Mammary microvascular endothelial cell (primary cell): ENCODE measurements around the gene HOMEZ. TPM values are rescaled to one million over a fixed set of nuclear protein-coding genes. Genes with fewer than 3 reads are reported as not detected.

Experiments
- total RNA-seq: library from RNA; depleted of rRNA; stranded (reverse); fragments of >200 nt; gene quantifications from 2 replicates; pipeline ENCODE4 v1.2.3, GENCODE V29; 2015

Gene HOMEZ, protein sequence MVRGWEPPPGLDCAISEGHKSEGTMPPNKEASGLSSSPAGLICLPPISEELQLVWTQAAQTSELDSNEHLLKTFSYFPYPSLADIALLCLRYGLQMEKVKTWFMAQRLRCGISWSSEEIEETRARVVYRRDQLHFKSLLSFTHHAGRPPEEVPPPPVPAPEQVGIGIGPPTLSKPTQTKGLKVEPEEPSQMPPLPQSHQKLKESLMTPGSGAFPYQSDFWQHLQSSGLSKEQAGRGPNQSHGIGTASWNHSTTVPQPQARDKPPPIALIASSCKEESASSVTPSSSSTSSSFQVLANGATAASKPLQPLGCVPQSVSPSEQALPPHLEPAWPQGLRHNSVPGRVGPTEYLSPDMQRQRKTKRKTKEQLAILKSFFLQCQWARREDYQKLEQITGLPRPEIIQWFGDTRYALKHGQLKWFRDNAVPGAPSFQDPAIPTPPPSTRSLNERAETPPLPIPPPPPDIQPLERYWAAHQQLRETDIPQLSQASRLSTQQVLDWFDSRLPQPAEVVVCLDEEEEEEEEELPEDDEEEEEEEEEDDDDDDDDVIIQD
- 5.9 and 6.7 TPM in 2 replicates for total RNA-seq

DNA sequence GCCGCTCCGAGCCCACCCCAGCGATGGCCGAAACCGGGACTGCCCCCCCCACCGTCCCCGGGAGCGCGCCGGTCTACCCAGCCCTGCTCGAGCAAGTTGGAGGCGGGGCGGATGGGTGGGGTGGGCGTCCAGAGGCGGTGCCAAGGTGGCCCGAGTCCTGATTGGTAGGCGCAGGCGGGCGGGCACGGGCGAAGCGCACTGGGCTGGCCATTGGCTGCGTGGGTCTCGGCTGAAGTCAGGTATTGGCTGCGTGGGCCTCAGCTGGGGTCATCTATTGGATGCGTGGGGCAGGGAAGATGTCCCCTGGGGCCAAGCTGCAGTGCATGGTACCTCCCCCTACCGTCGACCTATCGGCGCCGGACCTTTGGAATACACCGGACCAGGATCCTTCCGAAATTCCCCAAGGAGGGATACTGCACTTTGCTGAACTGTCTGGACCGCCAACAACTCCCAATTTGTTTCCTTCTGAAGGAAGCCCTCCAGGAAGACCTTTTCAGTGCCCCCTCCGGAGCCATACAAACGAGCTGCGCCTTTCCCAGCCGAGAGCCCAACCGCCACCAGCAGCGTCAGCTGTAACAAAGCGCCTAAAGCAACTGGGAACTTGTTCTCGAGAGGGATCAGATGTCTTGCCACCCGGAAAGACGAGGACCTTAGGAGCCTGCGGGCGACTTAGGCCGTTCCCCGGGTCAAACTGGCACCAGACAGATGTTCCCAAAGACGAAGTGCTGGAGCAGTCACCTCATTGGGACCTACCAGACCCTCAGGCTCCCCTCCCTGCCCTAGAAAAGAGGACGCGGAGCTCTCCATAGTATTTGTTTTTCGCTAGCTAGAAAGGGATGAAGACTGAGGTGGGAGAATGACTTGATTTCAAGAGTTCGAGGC lies at the start of gene HOMEZ:
HOMEZ (minus strand) TSS at position 113 of the 882 bp plus-strand sequence. CDS start 180 bp downstream, outside the sequence.

DNA sequence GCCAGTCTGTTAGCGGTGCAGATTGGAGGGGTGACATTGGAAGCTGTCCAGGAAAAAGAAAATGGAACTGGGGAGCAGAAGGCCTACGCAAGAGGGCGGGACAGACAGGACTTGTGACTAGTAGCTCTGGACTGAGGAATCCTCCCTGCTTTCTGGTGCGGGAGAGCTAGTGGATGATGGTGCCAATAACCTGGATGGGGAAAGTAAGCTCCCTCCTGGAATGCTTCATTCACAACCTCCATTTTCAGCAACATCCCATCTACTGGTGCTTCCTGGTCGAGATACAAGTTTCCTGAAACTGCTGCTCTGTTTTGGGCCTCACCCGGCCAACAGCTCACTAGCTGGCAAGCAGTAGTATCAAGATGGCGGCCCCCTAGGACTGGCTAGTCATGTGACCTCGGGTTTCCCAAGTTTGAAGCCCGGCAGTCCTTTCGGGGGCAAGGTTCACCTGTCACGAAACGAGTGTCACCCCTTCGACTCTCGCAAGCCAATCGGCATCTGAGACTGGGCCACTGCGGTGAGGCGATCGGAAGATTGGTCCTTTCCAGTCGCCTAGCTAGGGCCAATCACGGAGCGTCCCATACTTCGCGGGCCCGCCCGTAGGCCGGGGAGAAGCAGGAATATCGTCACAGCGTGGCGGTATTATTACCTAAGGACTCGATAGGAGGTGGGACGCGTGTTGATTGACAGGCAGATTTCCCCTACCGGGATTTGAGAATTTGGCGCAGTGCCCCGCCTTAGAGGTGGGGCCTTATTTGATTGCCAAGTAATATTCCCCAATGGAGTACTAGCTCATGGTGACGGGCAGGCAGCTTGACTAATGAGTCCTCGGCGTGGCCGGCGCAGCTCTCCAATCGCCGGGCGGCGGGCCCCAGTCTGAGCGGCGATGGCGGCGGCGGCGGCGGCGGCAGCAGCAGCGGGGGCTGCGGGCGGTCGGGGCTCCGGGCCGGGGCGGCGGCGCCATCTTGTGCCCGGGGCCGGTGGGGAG lies 34.9 kb upstream of the HOMEZ start, which contains the start of gene PABPN1:
PABPN1 (plus strand) TSS at position 874 of the 988 bp plus-strand sequence; CDS start at position 887, 13 bp downstream.

DNA sequence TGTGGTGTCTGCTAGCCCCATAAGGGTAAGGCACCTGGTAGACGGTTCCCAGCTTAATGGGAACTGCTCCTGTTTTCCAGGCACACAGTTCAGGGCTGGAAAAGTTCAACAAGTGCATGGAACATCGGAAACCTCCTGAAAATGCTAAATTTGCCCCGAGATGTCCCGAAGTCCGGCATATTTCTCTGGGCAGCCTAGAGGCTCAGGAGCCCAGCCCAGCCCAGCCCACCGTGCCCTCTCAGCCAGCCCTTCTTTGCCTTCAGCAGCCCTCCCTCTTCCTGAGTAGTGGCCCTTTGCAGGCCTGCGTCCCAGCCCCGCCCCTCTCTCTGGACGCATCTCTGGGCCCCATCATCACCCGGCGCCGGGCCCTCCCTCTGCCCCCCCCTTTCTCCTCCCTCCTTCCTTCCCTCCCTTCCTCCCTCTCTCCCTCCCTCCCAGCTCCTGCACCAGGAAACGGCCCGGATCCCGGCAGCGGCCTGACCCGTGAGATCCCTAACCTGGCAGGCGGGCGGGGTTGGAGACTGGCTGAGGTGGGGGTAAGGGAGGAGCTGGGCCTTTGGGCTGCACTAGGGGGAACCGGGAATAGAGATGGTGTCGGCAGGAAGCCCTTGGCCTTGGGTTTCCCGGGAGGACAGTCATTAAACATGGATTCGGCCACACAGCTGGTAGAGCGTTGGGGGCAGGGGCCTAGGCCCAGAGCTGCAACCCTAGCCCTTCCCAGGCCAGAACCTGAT lies 20.6 kb upstream of the HOMEZ start, which contains the start of gene BCL2L2:
BCL2L2 (plus strand) TSS at position 422 of the 734 bp plus-strand sequence. CDS start 935 bp downstream, outside the sequence.

DNA sequence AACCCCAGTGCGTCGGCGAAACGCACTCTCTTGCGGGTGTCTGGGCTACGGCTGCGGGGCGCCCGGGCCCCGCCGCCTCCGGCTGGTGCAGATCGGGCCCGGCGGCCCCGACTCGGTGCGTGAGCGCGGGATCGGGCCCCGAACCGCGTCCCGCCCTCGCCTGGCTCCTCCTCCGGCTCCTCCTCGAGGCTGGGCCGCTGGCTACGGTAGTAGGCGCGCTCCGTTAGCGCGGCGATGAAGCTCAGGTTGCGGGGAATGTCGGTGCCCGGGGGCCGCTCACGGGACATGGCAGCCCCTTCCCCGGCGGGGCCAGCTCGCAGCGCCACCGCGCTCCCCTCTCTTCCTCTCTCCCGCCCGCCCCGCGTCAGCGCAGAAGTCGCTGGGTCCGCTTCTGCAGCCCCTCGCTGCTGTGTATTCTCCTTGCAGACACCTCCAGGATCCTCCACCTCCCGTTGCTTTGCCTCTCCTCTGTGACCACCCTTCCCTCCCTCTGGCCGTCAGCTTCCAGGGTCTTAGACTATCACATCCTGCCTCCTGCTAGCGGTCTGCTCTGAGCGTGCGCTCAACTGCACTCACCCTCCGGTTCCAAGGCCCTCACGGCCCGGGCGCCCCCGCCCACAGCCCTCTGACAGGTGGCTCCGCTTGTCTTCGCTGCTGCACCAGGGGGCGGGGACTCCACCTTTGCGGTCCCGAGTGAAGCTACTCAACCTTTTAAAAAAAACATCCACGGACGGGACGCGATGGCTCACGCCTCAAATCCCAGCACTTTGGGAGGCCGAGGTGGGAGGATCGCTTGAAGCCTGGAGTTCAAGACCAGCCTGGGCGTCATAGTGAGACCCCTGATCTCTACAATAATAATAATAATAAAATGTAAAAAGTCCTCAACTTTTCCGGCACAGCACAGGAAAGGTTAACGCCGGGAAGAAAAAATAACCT lies 16.6 kb upstream of the HOMEZ start, which contains the start of gene PPP1R3E:
PPP1R3E (minus strand) TSS at position 570 of the 936 bp plus-strand sequence; CDS start at position 287, 283 bp downstream.

DNA sequence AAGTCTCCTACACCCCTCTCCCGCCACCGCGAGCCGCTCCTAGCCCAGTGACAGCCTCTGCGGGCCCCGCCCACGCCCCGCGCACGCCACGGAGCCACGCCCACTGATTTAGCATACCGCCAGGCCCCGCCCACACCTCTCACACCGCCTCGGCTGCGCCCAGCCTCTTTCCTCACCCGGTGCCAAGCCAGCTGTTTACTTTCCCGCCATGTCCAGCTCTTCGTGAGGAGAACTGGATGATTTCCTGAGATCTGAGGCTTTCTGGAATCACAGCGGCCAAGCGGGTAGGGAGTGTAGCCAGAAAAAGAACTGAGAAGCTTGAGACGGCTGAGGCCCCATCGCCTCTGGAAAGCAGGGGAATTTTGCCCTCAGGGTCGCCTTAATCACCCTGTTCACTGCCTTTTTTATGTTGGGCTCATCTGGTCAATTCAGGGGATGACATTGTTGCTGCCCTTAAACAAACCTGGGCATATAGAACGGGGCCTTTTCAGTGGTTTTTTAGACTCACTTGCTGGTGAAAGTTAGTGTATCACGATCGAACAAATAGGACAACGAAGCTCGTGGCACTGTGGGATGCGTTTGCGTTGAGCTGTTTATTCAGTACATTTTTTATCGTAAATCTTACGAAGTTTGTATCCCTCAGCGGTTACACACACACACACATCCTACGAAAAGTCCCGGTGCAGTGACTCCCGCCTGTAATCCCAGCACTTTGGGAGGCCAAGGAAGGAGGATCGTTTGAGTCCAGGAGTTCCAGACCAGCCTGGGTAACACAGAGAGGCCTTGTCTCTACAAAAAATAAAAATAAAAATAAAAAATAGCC lies 47.9 kb downstream of the HOMEZ start, which contains the start of gene RNF212B:
RNF212B (plus strand) TSS at position 165 of the 823 bp plus-strand sequence. CDS start 2,410 bp downstream, outside the sequence.

Other genes with a start within 250 kb of the HOMEZ start
- not detected in 2 replicates for gene PSMB11, start 243.9 kb downstream of the HOMEZ start, total RNA-seq
- gene CDH24, start 228.6 kb downstream of the HOMEZ start, total RNA-seq: 11.5 and 16.7 TPM in 2 replicates
- 65.8 and 66.5 TPM in 2 replicates for gene ACIN1, start 191.0 kb downstream of the HOMEZ start, total RNA-seq
- 32.6 and 57.0 TPM in 2 replicates for gene C14orf119, start 190.6 kb downstream of the HOMEZ start, total RNA-seq
- gene CIROP, start 181.1 kb downstream of the HOMEZ start, total RNA-seq: not detected in 2 replicates
- not detected in 2 replicates for gene CEBPE, start 166.9 kb downstream of the HOMEZ start, total RNA-seq
- gene SLC7A8, start 102.5 kb downstream of the HOMEZ start, total RNA-seq: not detected in 2 replicates
- gene RNF212B, start 48.2 kb downstream of the HOMEZ start, total RNA-seq: not detected in 2 replicates
- gene PPP1R3E, start 16.7 kb upstream of the HOMEZ start, total RNA-seq: 1.00 and 2.1 TPM in 2 replicates
- gene BCL2L2, start 20.7 kb upstream of the HOMEZ start, total RNA-seq: 7.7 and 11.4 TPM in 2 replicates
- gene PABPN1, start 35.3 kb upstream of the HOMEZ start, total RNA-seq: 61.6 and 76.0 TPM in 2 replicates
- 0.20 TPM in 1 of 2 replicates, not detected in the other for gene SLC22A17, start 66.8 kb upstream of the HOMEZ start, total RNA-seq
- gene EFS, start 79.0 kb upstream of the HOMEZ start, total RNA-seq: not detected in 2 replicates
- gene IL25, start 86.7 kb upstream of the HOMEZ start, total RNA-seq: not detected in 2 replicates
- not detected in 2 replicates for gene CMTM5, start 90.9 kb upstream of the HOMEZ start, total RNA-seq
- 0.05 TPM in 1 of 2 replicates, not detected in the other for gene MYH6, start 122.1 kb upstream of the HOMEZ start, total RNA-seq
- not detected in 2 replicates for gene MYH7, start 149.5 kb upstream of the HOMEZ start, total RNA-seq
- gene NGDN, start 183.6 kb upstream of the HOMEZ start, total RNA-seq: 30.2 and 33.4 TPM in 2 replicates